Neural cell (in vitro differentiated cells): ENCODE data around the gene DLX6. TPM values are rescaled to one million over a fixed set of nuclear protein-coding genes. Genes with fewer than 3 reads are reported as not detected.
A peak's percentile ranks its signal among the peaks of the same experiment; 100 is the strongest.

ENCODE experiments used
- H2AFZ ChIP-seq: fragments of 200-600, 300-800 bp; sonication (generic), shearing (Covaris generic); 2 replicates; pipeline ENCODE4 v1.6.0; 2014; ENCODE audit warnings: low read depth, mild to moderate bottlenecking, antibody characterized with exemption, low read length, moderate library complexity
- H3F3A ChIP-seq: fragments of 200-600 bp; shearing (Covaris generic); 2 replicates; pipeline ENCODE4 v1.6.1; 2016; ENCODE audit warnings: mild to moderate bottlenecking, moderate library complexity, mixed read lengths, antibody characterized with exemption, low read length; ENCODE audit not compliant: insufficient read depth, poor library complexity, severe bottlenecking
- H3K27ac ChIP-seq: fragments of 200-600, 300-800 bp; sonication (generic), shearing (Covaris generic); 2 replicates; pipeline ENCODE4 v1.5.1; 2014; ENCODE audit warnings: mild to moderate bottlenecking, low read length, moderate library complexity
- H3K27me3 ChIP-seq: fragments of 300-800, 200-600 bp; sonication (generic), shearing (Covaris generic); 2 replicates; pipeline ENCODE4 v1.6.0; 2014; ENCODE audit warnings: mild to moderate bottlenecking, low read depth, low read length, moderate library complexity; ENCODE audit not compliant: insufficient read depth
- H3K36me3 ChIP-seq: fragments of 300-800, 200-600 bp; sonication (generic), shearing (Covaris generic); 2 replicates; pipeline ENCODE4 v1.5.1; 2014; ENCODE audit warnings: mild to moderate bottlenecking, antibody characterized with exemption, low read length, moderate library complexity; ENCODE audit not compliant: insufficient read depth
- H3K4me2 ChIP-seq: fragments of 300-800, 200-600 bp; sonication (generic), shearing (Covaris generic); 2 replicates; pipeline ENCODE4 v1.6.0; 2014; ENCODE audit warnings: mild to moderate bottlenecking, low read length
- H3K4me3 ChIP-seq: fragments of 300-800, 200-600 bp; sonication (generic), shearing (Covaris generic); 2 replicates; pipeline ENCODE4 v1.5.1; 2014; ENCODE audit warnings: mild to moderate bottlenecking, low read length, moderate library complexity
- H3K79me2 ChIP-seq: fragments of 200-600 bp; shearing (Covaris generic); replicated peaks from 2 replicates; pipeline ENCODE4 v1.6.0; 2014; ENCODE audit warnings: mild to moderate bottlenecking, low read length, moderate library complexity; ENCODE audit not compliant: insufficient read depth
- H3K9ac ChIP-seq: fragments of 300-800, 200-600 bp; sonication (generic), shearing (Covaris generic); 2 replicates; pipeline ENCODE4 v1.6.1; 2016; ENCODE audit warnings: mild to moderate bottlenecking, low read length, mixed read lengths
- H3K9me2 ChIP-seq: fragments of 200-600 bp; shearing (Covaris generic); 2 replicates; pipeline ENCODE4 v1.6.1; 2016; ENCODE audit warnings: mild to moderate bottlenecking, low read length, mixed read lengths; ENCODE audit not compliant: insufficient read depth
- H3K9me3 ChIP-seq: fragments of 200-600, 300-800 bp; sonication (generic), shearing (Covaris generic); 2 replicates; pipeline ENCODE4 v1.6.1; 2016; ENCODE audit warnings: mild to moderate bottlenecking, mixed run types, low read length, moderate library complexity, mixed read lengths
- H4K20me1 ChIP-seq: fragments of 200-600 bp; shearing (Covaris generic); 2 replicates; pipeline ENCODE4 v1.6.1; 2016; ENCODE audit warnings: mild to moderate bottlenecking, mixed run types; ENCODE audit not compliant: insufficient read depth
- EP300 ChIP-seq: fragments of 450-650 bp; conservative IDR thresholded peaks from 2 replicates; pipeline ENCODE4 v1.6.1; 2014; ENCODE audit warnings: antibody characterized with exemption, mild to moderate bottlenecking, moderate library complexity; ENCODE audit not compliant: poor library complexity, severe bottlenecking
- EZH2 ChIP-seq: fragments of 200-600, 300-800 bp; shearing (Covaris generic), sonication (generic); IDR thresholded peaks from 2 replicates; pipeline ENCODE4 v1.6.1; 2014; ENCODE audit warnings: antibody characterized with exemption, low read length, borderline replicate concordance, mild to moderate bottlenecking; ENCODE audit not compliant: insufficient read depth, poor library complexity, severe bottlenecking
- MXI1 ChIP-seq: fragments of 450-650 bp; conservative IDR thresholded peaks from 2 replicates; pipeline ENCODE4 v1.6.1; 2014; ENCODE audit warnings: antibody characterized with exemption, mild to moderate bottlenecking; ENCODE audit not compliant: poor library complexity, severe bottlenecking
- POLR2AphosphoS5 ChIP-seq: IDR thresholded peaks from 2 replicates; pipeline ENCODE4 v1.6.1; 2012
- RAD21 ChIP-seq: fragments of 450-650 bp; conservative IDR thresholded peaks from 2 replicates; pipeline ENCODE4 v1.6.1; 2014; ENCODE audit warnings: antibody characterized with exemption, mild to moderate bottlenecking, moderate library complexity
- REST ChIP-seq: IDR thresholded peaks from 2 replicates; pipeline ENCODE4 v1.6.1; 2012; ENCODE audit warnings: borderline replicate concordance
- SMC3 ChIP-seq: fragments of 450-650 bp; conservative IDR thresholded peaks from 2 replicates; pipeline ENCODE4 v1.6.1; 2014; ENCODE audit warnings: antibody characterized with exemption, mild to moderate bottlenecking, moderate library complexity; ENCODE audit not compliant: poor library complexity
- TAF1 ChIP-seq: IDR thresholded peaks from 2 replicates; pipeline ENCODE4 v1.6.1; 2012; ENCODE audit warnings: low read depth
- polyA plus RNA-seq: library from polyadenylated mRNA; depleted of rRNA; stranded (reverse); fragments of >200 nt; gene quantifications from 2 replicates; pipeline ENCODE4 v1.2.3, GENCODE V29; 2014
- TF ChIP-seq, protein P1 (sequence below): fragments of 450-650 bp; IDR thresholded peaks from 2 replicates; pipeline ENCODE4 v1.5.1; 2014; ENCODE audit warnings: antibody characterized with exemption, mild to moderate bottlenecking, moderate library complexity; ENCODE audit not compliant: poor library complexity, severe bottlenecking

Gene DLX6
- polyA plus RNA-seq, 1 donor from 2014 or later, result 58.8 TPM

GRCh38 chr7:97020601-97020995, 15.2 kb downstream of the DLX6 start:
- TF ChIP-seq RAD21, result no peak
- no peak for TF ChIP-seq POLR2AphosphoS5
- TF ChIP-seq, protein P1, sequence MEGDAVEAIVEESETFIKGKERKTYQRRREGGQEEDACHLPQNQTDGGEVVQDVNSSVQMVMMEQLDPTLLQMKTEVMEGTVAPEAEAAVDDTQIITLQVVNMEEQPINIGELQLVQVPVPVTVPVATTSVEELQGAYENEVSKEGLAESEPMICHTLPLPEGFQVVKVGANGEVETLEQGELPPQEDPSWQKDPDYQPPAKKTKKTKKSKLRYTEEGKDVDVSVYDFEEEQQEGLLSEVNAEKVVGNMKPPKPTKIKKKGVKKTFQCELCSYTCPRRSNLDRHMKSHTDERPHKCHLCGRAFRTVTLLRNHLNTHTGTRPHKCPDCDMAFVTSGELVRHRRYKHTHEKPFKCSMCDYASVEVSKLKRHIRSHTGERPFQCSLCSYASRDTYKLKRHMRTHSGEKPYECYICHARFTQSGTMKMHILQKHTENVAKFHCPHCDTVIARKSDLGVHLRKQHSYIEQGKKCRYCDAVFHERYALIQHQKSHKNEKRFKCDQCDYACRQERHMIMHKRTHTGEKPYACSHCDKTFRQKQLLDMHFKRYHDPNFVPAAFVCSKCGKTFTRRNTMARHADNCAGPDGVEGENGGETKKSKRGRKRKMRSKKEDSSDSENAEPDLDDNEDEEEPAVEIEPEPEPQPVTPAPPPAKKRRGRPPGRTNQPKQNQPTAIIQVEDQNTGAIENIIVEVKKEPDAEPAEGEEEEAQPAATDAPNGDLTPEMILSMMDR, result no peak
- TF ChIP-seq EZH2, result no peak
- no peak for TF ChIP-seq REST
- no peak for TF ChIP-seq TAF1
- no peak for TF ChIP-seq MXI1
- no peak for TF ChIP-seq EP300
- TF ChIP-seq SMC3, result no peak
- peak overlapping the region; percentile 100 for H3K27ac ChIP-seq
- peaks cover 4% of the 10 kb centered on the region for H3F3A ChIP-seq
- no peaks in the 10 kb centered on the region for H3K9me2 ChIP-seq
- H3K4me2 ChIP-seq, result peak overlapping the region; percentile 81
- H3K36me3 ChIP-seq, result peaks cover 18% of the 10 kb centered on the region
- H4K20me1 ChIP-seq, result no peaks in the 10 kb centered on the region
- peaks cover 12% of the 10 kb centered on the region for H3K27me3 ChIP-seq
- peaks cover 97% of the 10 kb centered on the region for H3K79me2 ChIP-seq
- H3K9me3 ChIP-seq, result no peaks in the 10 kb centered on the region
- H3K4me3 ChIP-seq, result peak overlapping the region; percentile 87
- peak overlapping the region; percentile 99 for H3K9ac ChIP-seq
- H2AFZ ChIP-seq, result no peak overlapping the region

GRCh38 chr7:97020996-97021746, 15.8 kb downstream of the DLX6 start:
- no peaks in the 10 kb centered on the region for H3K9me2 ChIP-seq
- peaks cover 4% of the 10 kb centered on the region for H3F3A ChIP-seq
- H3K4me2 ChIP-seq, result peak overlapping the region; percentile 81
- peak; percentile 59 for TF ChIP-seq TAF1
- TF ChIP-seq REST, result peak; percentile 16
- TF ChIP-seq RAD21, result no peak
- H3K4me3 ChIP-seq, result peak overlapping the region; percentile 87
- peaks cover 98% of the 10 kb centered on the region for H3K79me2 ChIP-seq
- H4K20me1 ChIP-seq, result no peaks in the 10 kb centered on the region
- H3K36me3 ChIP-seq, result peaks cover 18% of the 10 kb centered on the region
- H3K9ac ChIP-seq, result peak overlapping the region; percentile 99
- H2AFZ ChIP-seq, result no peak overlapping the region
- H3K9me3 ChIP-seq, result no peaks in the 10 kb centered on the region
- H3K27me3 ChIP-seq, result peaks cover 18% of the 10 kb centered on the region
- H3K27ac ChIP-seq, result peak overlapping the region; percentile 100
